Left lung (tissue), 10 donors: Measurements from ENCODE around the gene LILRB3. TPM values are rescaled to one million over a fixed set of nuclear protein-coding genes. Genes with fewer than 3 reads are reported as not detected.
"Not testable (repeated sequence)": the region's sequence is repeated elsewhere in the genome, so short reads cannot be mapped to it uniquely, and the experiment has no call there.

Experiments used
- ATAC-seq: fragments of 200-7000 bp; cut with Tn5 transposase; one replicate; pipeline ENCODE4 v1.9.1; 2020; ENCODE audit warnings: moderate library complexity
- DNase-seq, 4 donors: peaks; one replicate each; pipeline ENCODE4 v3.0.0-alpha.2; 2013 to 2020
- H3K27ac ChIP-seq, 2 donors: fragments of 200-600 bp; sonication (generic) in 1 of 2; one replicate each; pipeline versions ENCODE4 v1.5.0 to v1.8.0; 2020 to 2021
- H3K27me3 ChIP-seq, 2 donors: fragments of 200-600 bp; sonication (generic) in 1 of 2; one replicate each; pipeline versions ENCODE4 v1.5.0 to v1.8.0; 2020 to 2021
- H3K36me3 ChIP-seq, 2 donors: fragments of 200-600 bp; sonication (generic) in 1 of 2; one replicate each; pipeline versions ENCODE4 v1.5.0 to v1.8.0; 2020 to 2021
- H3K4me1 ChIP-seq, 2 donors: fragments of 200-600 bp; one replicate each; pipeline ENCODE4 v1.8.0; 2021
- H3K4me3 ChIP-seq, 2 donors: fragments of 200-600 bp; sonication (generic) in 1 of 2; one replicate each; pipeline versions ENCODE4 v1.5.0 to v1.8.0; 2020 to 2021; ENCODE audit warnings: mild to moderate bottlenecking in 1 of 2
- H3K9me3 ChIP-seq, 2 donors: fragments of 200-600 bp; sonication (generic) in 1 of 2; one replicate each; pipeline versions ENCODE4 v1.5.0 to v1.8.0; 2020 to 2021
- CTCF ChIP-seq, 2 donors: fragments of 200-600 bp; sonication (generic) in 1 of 2; IDR thresholded peaks; one replicate each; pipeline versions ENCODE4 v1.5.0 to v1.8.0; 2021; ENCODE audit warnings: antibody characterized with exemption in 2 of 2
- intact Hi-C, 2 donors: fragments of 100-400 bp; cut with DNase I; formaldehyde crosslinking; loops; one replicate each; pipeline versions ENCODE4 v1.11.2 to v1.14.2; 2022
- polyA plus RNA-seq, 6 donors: library from polyadenylated mRNA; unstranded; fragments of 120-200 nt; gene quantifications; one replicate each; pipeline ENCODE4 v1.2.1, GENCODE V29; 2013; ENCODE audit not compliant: insufficient read length in 6 of 6
- total RNA-seq, 2 donors: library from RNA; stranded (reverse); fragmentation: NEBNext Ultra II Directional; extraction: Animal tissue kit (Norgen Biotek cat#: 25700); gene quantifications; one replicate each; pipeline ENCODE4 v1.2.1, GENCODE V29; 2021
- donor health status: DM: no; HTN: yes; CAD: no.
- donor health status: DM: no; HTN: no; CAD: no.

LILRB3 gene
- total and polyA plus RNA-seq, 8 donors, result 2.1 to 90.8 (median 2.6) TPM

GRCh38 chr19:54197121-54197520, 25.7 kb downstream of the LILRB3 start:
- intact Hi-C loops, result no loop called here
- H3K4me3 ChIP-seq, result no peak overlapping the region
- no peak overlapping the region for H3K27ac ChIP-seq
- TF ChIP-seq CTCF (IDR thresholded peaks at IDR 0.05), result no peak
- peaks cover 11 to 23% of the 10 kb centered on the region in 2 donors for H3K4me1 ChIP-seq
- no peak for ATAC-seq
- H3K36me3 ChIP-seq, result peaks cover 0 to 38% of the 10 kb centered on the region in 2 donors
- H3K9me3 ChIP-seq, result no peaks in the 10 kb centered on the region
- DNase-seq, result no peak
- H3K27me3 ChIP-seq, result no peaks in the 10 kb centered on the region

GRCh38 chr19:54196536-54196935, 26.3 kb downstream of the LILRB3 start:
- peaks cover 11 to 23% of the 10 kb centered on the region in 2 donors for H3K4me1 ChIP-seq
- no peaks in the 10 kb centered on the region for H3K27me3 ChIP-seq
- H3K36me3 ChIP-seq, result peaks cover 0 to 32% of the 10 kb centered on the region in 2 donors
- no peak for ATAC-seq
- DNase-seq, result peak in 1 of 4 donors; percentile 17
- TF ChIP-seq CTCF (IDR thresholded peaks at IDR 0.05), result no peak
- no peak overlapping the region for H3K4me3 ChIP-seq
- no peaks in the 10 kb centered on the region for H3K9me3 ChIP-seq
- intact Hi-C loops, result no loop called here
- H3K27ac ChIP-seq, result no peak overlapping the region

- H3K27ac ChIP-seq, ATAC-seq, H3K9me3 ChIP-seq, intact Hi-C loops, H3K4me3 ChIP-seq, H3K27me3 ChIP-seq: not testable (repeated sequence)
- peaks cover 0 to 28% of the 10 kb centered on the region in 2 donors for H3K36me3 ChIP-seq
- DNase-seq, result peak in 1 of 4 donors; percentile 15
- peaks cover 7 to 17% of the 10 kb centered on the region in 2 donors for H3K4me1 ChIP-seq
Observed at GRCh38 chr19:54194463-54194862, 28.3 kb downstream of the LILRB3 start.

GRCh38 chr19:54193011-54193410, 29.8 kb downstream of the LILRB3 start:
- no peak for TF ChIP-seq CTCF (IDR thresholded peaks at IDR 0.05)
- Histone ChIP-seq H3K27ac (no peak overlapping the region), H3K4me3 (no peak overlapping the region), H3K27me3 (no peaks in the 10 kb centered on the region), H3K36me3 (peaks cover 0 to 28% of the 10 kb centered on the region in 2 donors), H3K9me3 (no peaks in the 10 kb centered on the region), H3K4me1 (peaks cover 11 to 26% of the 10 kb centered on the region in 2 donors)
- peak in 1 of 4 donors; percentile 62 for DNase-seq
- no peak for ATAC-seq
- intact Hi-C loops, result no loop called here

- intact Hi-C loops, result no loop called here
- no peak for ATAC-seq
Observed at GRCh38 chr19:54191811-54192453, 30.9 kb downstream of the LILRB3 start.

More at GRCh38 chr19:54191811-54192453, 30.9 kb downstream of the LILRB3 start:
- TF ChIP-seq CTCF (IDR thresholded peaks at IDR 0.05), result no peak
- peak overlapping the region; percentile 68 to 95 for H3K4me3 ChIP-seq
- H3K4me1 ChIP-seq, result peaks cover 11 to 37% of the 10 kb centered on the region in 2 donors
- H3K27me3 ChIP-seq, result no peaks in the 10 kb centered on the region
- peaks cover 0 to 33% of the 10 kb centered on the region in 2 donors for H3K36me3 ChIP-seq
- H3K9me3 ChIP-seq, result no peaks in the 10 kb centered on the region
- peak overlapping the region; percentile 99 for H3K27ac ChIP-seq
- peak in 1 of 4 donors; percentile 81 for DNase-seq
